K562 (cell line): ENCODE measurements around the gene CLP1. TPM values are rescaled to one million over a fixed set of nuclear protein-coding genes. Genes with fewer than 3 reads are reported as not detected.
A peak's percentile ranks its signal among the peaks of the same experiment; 100 is the strongest.

Experiments used
- ARID4B ChIP-seq: sonication (generic); formaldehyde crosslinking; IDR thresholded peaks from 2 replicates; pipeline ENCODE4 v1.8.0; 2022; ENCODE audit warnings: mild to moderate bottlenecking, missing genetic modification reagents
- ASH1L ChIP-seq: fragments of 450-650 bp; IDR thresholded peaks from 2 replicates; pipeline ENCODE4 v1.6.1; 2018; ENCODE audit warnings: borderline replicate concordance, mild to moderate bottlenecking, low read depth; ENCODE audit not compliant: partially characterized antibody
- BMI1 ChIP-seq: fragments of 150-350 bp; IDR thresholded peaks from 2 replicates; pipeline ENCODE4 v1.6.1; 2014; ENCODE audit warnings: low read length
- CBFA2T2 ChIP-seq: fragments of 450-650 bp; conservative IDR thresholded peaks from 2 replicates; pipeline ENCODE4 v1.6.1; 2017; ENCODE audit warnings: mild to moderate bottlenecking
- MAZ ChIP-seq, 2 experiments: fragments of 450-650 bp in 1 of 2; sonication (generic) in 1 of 2; formaldehyde crosslinking; IDR thresholded peaks in 1 of 2; conservative IDR thresholded peaks in 1 of 2; 2 replicates each; pipeline versions ENCODE4 v1.4.0 to v1.5.0; 2020; ENCODE audit warnings: mild to moderate bottlenecking in 1 of 2, missing genetic modification reagents in 1 of 2
- NELFE ChIP-seq: IDR thresholded peaks from 2 replicates; pipeline ENCODE4 v1.6.1; 2011; ENCODE audit warnings: mild to moderate bottlenecking; ENCODE audit not compliant: insufficient read depth, insufficient read length
- NFRKB ChIP-seq: fragments of 450-650 bp; IDR thresholded peaks from 2 replicates; pipeline ENCODE4 v1.6.1; 2016; ENCODE audit warnings: low read depth
- NONO ChIP-seq, 2 experiments: fragments of 200-400 bp in 1 of 2; fragments of 450-650 bp in 1 of 2; formaldehyde crosslinking in 1 of 2; IDR thresholded peaks; 2 replicates each; pipeline ENCODE4 v1.6.1; 2017; ENCODE audit warnings: low read depth in 2 of 2, mild to moderate bottlenecking in 2 of 2, moderate library complexity in 2 of 2, low read length in 1 of 2
- RBBP5 ChIP-seq: fragments of 200-600 bp; sonication (generic); IDR thresholded peaks from 2 replicates; pipeline ENCODE4 v1.6.1; 2012; ENCODE audit warnings: borderline replicate concordance, mild to moderate bottlenecking, low read length, control low read depth, inconsistent platforms; ENCODE audit not compliant: insufficient read depth, poor library complexity, severe bottlenecking
- SRSF7 ChIP-seq: fragments of 200-400 bp; formaldehyde crosslinking; optimal IDR thresholded peaks from 2 replicates; pipeline ENCODE3; 2017; ENCODE audit warnings: mild to moderate bottlenecking, low read depth, low read length
- TCF3 ChIP-seq: sonication (generic); formaldehyde crosslinking; IDR thresholded peaks from 2 replicates; pipeline ENCODE4 v1.4.0; 2020; ENCODE audit warnings: mild to moderate bottlenecking, missing genetic modification reagents
- TFAM ChIP-seq: fragments of 250-450 bp; sonication (Bioruptor Pico); conservative IDR thresholded peaks from 2 replicates; pipeline ENCODE4 v1.5.0; 2021; ENCODE audit warnings: mild to moderate bottlenecking, moderate library complexity
- U2AF2 ChIP-seq: fragments of 200-400 bp; formaldehyde crosslinking; optimal IDR thresholded peaks from 2 replicates; pipeline ENCODE3; 2017; ENCODE audit warnings: low read depth, mild to moderate bottlenecking, low read length
- XRCC3 ChIP-seq: fragments of 450-650 bp; IDR thresholded peaks from 2 replicates; pipeline ENCODE4 v1.6.1; 2017; ENCODE audit warnings: mild to moderate bottlenecking, moderate library complexity
- ZFPM2 ChIP-seq: fragments of 250-450 bp; sonication (Bioruptor Pico); IDR thresholded peaks from 2 replicates; pipeline ENCODE4 v1.5.1; 2022; ENCODE audit warnings: mild to moderate bottlenecking
- ZNF224 ChIP-seq: sonication (generic); formaldehyde crosslinking; IDR thresholded peaks from 2 replicates; pipeline ENCODE4 v1.8.0; 2022; ENCODE audit warnings: mild to moderate bottlenecking, missing genetic modification reagents
- ZNF277 ChIP-seq: fragments of 250-450 bp; sonication (Bioruptor Pico); IDR thresholded peaks from 2 replicates; pipeline ENCODE4 v1.8.0; 2022; ENCODE audit warnings: inconsistent platforms, mild to moderate bottlenecking, moderate library complexity, borderline replicate concordance
- ZNF324 ChIP-seq: fragments of 250-450 bp; sonication (Bioruptor Pico); IDR thresholded peaks from 2 replicates; pipeline ENCODE4 v1.4.0; 2020; ENCODE audit warnings: mild to moderate bottlenecking
- ZNF347 ChIP-seq: fragments of 450-650 bp; formaldehyde crosslinking; IDR thresholded peaks from 2 replicates; pipeline ENCODE4 v1.4.0; 2020; ENCODE audit warnings: low read depth, mild to moderate bottlenecking, moderate library complexity
- ZNF584 ChIP-seq: fragments of 200-800 bp; sonication (Bioruptor generic); IDR thresholded peaks from 2 replicates; pipeline ENCODE4 v1.6.1; 2016; ENCODE audit warnings: low read depth, mild to moderate bottlenecking, missing genetic modification characterization, missing compliant biosample characterization
- polyA plus RNA-seq, 8 experiments: library from polyadenylated mRNA; depleted of rRNA in 4 of 8; stranded (reverse) in 5 of 8; unstranded in 3 of 8; fragments of >200 nt; fragmentation: Nextera tagmentation in 2 of 8; fragmentation: Illumina TruSeq in 1 of 8; extraction: Ambion mirVana in 2 of 8; extraction: Trizol in 1 of 8; gene quantifications; 2 replicates each; pipeline versions ENCODE4 v1.2.1 to v1.2.3, GENCODE V29; 2011 to 2014; ENCODE audit warnings: inconsistent platforms in 1 of 8, missing spikeins in 1 of 8
- total RNA-seq, 7 experiments: library from RNA; depleted of rRNA in 6 of 7; stranded (reverse); fragments of >200 nt in 6 of 7; fragmentation: Illumina TruSeq in 2 of 7; extraction: Trizol in 2 of 7; gene quantifications; 2 replicates each; pipeline versions ENCODE4 v1.2.1 to v1.2.3, GENCODE V29; 2011 to 2021; ENCODE audit warnings: low replicate concordance in 1 of 7
- TF ChIP-seq, protein P1 (sequence below), 2 experiments: fragments of 250-450 bp in 1 of 2; fragments of 450-650 bp in 1 of 2; sonication (Bioruptor Pico) in 1 of 2; IDR thresholded peaks; 2 replicates each; pipeline versions ENCODE4 v1.6.1 to v1.8.0; 2016 to 2021; ENCODE audit warnings: mild to moderate bottlenecking in 2 of 2, moderate library complexity in 2 of 2, missing compliant biosample characterization in 1 of 2, missing genetic modification characterization in 1 of 2

The CLP1 gene
- total and polyA plus RNA-seq, 9 of the 15 experiments (the other 6 are each of a cell fraction or from before 2014, with no cell fraction given) = 19.1 to 46.2 (median 27.8) TPM

DNA sequence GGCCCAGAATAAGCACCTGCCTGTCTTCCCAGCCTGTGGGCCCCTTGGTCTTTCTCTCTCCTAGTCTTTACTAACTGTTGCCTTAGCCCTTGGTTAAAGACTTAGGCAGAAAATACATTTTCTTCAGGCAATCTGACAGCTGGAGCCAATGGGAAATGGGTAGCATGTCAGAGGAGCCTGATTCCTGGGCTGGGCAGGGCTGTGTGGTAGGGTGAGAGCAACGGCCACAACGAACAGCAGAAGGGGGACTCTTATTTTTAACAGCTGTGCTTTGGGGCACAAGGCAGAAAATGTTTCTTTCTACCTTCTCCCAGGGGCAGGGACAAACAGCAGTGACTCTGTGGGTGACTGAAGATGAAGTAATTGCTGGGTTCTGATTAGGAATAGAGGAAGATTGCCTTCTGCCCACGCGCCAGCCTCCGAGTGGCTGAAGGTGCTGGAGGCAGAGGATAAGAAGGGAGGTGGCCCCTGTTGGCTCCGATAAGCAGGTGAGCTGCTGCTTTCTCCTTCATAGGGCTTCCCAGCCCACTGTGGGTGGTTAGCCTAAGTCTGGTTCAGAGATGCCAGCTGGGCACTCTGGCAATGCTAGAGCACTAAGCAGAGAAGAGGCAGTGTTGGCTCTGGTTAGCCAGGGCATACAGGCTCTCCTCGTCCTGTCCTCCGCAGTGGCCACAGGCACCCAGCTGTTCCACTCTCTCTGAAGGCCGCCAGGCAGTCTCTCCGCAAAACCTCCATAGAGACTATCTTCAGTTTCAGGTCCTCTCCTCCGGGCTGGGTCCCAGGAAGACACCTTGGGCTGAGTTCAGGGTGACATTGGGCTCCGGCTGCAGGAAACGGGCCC lies 9.4 kb upstream of the CLP1 start (continued):
- TF ChIP-seq ZNF584 (CRISPR knock-in tag) (no peak), XRCC3 (no peak), NFRKB (no peak), ZNF224 (CRISPR knock-in tag) (no peak), NONO (IDR thresholded peaks at IDR 0.05; ENCODE audit: low read depth in 2 of 2, low read length in 1 of 2) (peak in 1 of 2 experiments; percentile 64; a peak in 1 of 4 replicates), ARID4B (CRISPR knock-in tag) (no peak), SRSF7 (no peak), RBBP5 (no peak), U2AF2 (no peak), CBFA2T2 (peak; percentile 99), NELFE (no peak), ZNF277 (no peak), TFAM (CRISPR knock-in tag) (no peak), ASH1L (no peak), ZNF324 (CRISPR knock-in tag) (no peak), ZNF347 (CRISPR knock-in tag) (no peak), ZFPM2 (CRISPR knock-in tag) (no peak), MAZ (CRISPR knock-in tag; conservative IDR thresholded peaks at IDR 0.05 in 1 of 2, IDR thresholded peaks at IDR 0.05 in 1 of 2) (peak; percentile 43 to 59; a peak in 1 of 4 replicates), BMI1 (no peak), TCF3 (CRISPR knock-in tag) (peak; percentile 99)
- TF ChIP-seq, protein P1, sequence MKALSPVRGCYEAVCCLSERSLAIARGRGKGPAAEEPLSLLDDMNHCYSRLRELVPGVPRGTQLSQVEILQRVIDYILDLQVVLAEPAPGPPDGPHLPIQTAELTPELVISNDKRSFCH (CRISPR knock-in tag; IDR thresholded peaks at IDR 0.05) = no peak
- TF ChIP-seq, protein P1 (tag; IDR thresholded peaks at IDR 0.05) = peak; percentile 84
